Epithelial cell of proximal tubule (primary cell): ENCODE results near the gene AGPS. TPM values are rescaled to one million over a fixed set of nuclear protein-coding genes. Genes with fewer than 3 reads are reported as not detected.
A peak's percentile ranks its signal among the peaks of the same experiment; 100 is the strongest.
"Not testable (repeated sequence)": the region's sequence is repeated elsewhere in the genome, so short reads cannot be mapped to it uniquely, and the experiment has no call there.

Experiments
- DNase-seq: peaks from one replicate; pipeline ENCODE4 v3.0.0-alpha.2; 2011; ENCODE audit warnings: low read depth
- H3K4me3 ChIP-seq: 2 replicates; pipeline ENCODE4 v1.5.1; 2011; ENCODE audit warnings: low read depth, mild to moderate bottlenecking, low read length
- total RNA-seq: library from RNA; depleted of rRNA; stranded (reverse); fragments of >200 nt; gene quantifications from 2 replicates; pipeline ENCODE4 v1.2.3, GENCODE V29; 2015
- TF ChIP-seq, protein P1 (sequence below): conservative IDR thresholded peaks from 2 replicates; pipeline ENCODE4 v1.5.1; 2012; ENCODE audit warnings: low read depth, mild to moderate bottlenecking, low read length

AGPS gene
- total RNA-seq, 1 donor from 2014 or later, result 36.8 TPM

DNA sequence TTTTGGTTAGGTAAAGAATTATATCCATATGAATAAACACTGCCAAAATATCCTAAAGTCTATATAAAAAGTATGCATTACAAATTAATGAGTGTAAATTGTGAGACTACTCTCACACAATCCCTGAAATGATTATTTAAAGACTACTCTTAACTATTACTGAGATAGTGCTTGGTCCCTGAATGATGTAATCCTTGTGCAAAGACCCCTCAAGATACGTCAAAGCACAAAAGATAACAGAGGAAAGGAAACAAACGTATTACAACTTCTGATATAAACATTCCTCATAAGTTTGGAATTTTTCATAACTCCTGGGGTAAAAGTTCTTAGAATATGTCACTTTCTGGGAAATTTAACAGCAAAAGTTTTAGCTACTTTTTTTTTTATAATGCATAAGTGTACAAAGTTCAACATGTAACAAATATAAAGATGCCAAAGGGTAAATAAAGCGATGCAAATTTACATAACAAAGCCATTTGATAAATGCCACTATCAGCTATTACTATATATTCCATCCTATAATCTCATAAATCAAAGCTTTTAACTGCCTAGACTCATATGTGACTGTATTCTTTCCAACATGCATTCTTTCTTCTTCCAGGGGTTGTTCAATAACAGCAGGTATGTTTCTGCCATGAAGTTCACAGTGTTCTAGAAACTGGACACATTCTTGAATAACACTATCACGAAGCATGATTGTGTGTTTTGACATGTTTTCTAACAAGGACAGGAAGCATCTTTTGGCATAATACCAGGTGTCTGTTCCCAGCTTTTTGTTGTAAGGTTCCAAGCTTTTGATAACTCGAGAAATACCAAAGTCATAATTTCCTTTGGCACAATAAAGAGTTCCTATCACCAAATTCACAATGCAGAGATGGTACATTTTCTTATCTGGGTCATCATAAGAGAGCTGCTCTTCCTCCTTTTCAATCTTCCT lies 158.0 kb downstream of the AGPS start:
- TF ChIP-seq, protein P1, sequence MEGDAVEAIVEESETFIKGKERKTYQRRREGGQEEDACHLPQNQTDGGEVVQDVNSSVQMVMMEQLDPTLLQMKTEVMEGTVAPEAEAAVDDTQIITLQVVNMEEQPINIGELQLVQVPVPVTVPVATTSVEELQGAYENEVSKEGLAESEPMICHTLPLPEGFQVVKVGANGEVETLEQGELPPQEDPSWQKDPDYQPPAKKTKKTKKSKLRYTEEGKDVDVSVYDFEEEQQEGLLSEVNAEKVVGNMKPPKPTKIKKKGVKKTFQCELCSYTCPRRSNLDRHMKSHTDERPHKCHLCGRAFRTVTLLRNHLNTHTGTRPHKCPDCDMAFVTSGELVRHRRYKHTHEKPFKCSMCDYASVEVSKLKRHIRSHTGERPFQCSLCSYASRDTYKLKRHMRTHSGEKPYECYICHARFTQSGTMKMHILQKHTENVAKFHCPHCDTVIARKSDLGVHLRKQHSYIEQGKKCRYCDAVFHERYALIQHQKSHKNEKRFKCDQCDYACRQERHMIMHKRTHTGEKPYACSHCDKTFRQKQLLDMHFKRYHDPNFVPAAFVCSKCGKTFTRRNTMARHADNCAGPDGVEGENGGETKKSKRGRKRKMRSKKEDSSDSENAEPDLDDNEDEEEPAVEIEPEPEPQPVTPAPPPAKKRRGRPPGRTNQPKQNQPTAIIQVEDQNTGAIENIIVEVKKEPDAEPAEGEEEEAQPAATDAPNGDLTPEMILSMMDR, result no peak
- no peak for DNase-seq
- no peak overlapping the region for H3K4me3 ChIP-seq

DNA sequence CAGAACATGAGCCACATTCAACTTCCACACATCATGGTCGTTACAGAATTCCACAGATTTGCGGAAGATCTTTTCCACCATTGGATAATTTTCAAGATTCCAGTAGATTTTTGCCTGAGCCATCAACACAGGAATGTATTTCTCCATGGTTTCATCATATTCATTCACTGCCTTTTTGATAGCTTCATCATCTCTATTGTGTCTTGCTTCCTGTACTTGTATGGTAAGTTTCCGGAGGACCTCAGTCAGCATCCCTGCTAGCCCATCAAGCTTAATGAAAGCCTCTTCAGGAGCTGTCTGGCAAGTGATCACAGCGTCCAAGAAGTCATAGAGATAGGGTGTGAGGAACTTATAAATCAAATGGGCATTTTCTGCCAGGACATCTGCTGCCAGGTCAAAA lies 158.8 kb downstream of the AGPS start:
- not testable (repeated sequence) for H3K4me3 ChIP-seq, DNase-seq

DNA sequence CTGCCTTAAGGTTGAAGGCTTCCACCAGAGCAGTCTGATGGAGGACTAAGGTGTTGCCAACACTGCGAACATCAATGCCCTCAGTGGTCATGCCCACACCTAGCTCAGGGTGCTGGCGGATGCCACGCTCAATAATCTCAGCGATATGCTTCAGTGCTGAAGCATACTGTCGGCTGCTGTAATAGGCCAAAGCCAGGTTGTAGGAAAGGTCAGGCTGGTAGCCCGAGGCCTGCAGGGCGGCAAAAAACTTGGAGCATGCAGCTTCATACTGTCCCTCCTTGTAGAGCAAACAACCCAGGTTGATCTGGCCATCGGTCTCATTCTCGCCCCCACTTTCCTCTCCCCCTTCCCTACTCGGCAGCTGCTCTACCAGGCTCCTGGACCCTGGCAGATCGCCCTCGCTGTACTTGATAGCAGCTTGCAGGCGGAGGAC lies 159.4 kb downstream of the AGPS start:
- DNase-seq, result no peak
- TF ChIP-seq, protein P1, result no peak
- peak overlapping the region; percentile 90 for H3K4me3 ChIP-seq

DNA sequence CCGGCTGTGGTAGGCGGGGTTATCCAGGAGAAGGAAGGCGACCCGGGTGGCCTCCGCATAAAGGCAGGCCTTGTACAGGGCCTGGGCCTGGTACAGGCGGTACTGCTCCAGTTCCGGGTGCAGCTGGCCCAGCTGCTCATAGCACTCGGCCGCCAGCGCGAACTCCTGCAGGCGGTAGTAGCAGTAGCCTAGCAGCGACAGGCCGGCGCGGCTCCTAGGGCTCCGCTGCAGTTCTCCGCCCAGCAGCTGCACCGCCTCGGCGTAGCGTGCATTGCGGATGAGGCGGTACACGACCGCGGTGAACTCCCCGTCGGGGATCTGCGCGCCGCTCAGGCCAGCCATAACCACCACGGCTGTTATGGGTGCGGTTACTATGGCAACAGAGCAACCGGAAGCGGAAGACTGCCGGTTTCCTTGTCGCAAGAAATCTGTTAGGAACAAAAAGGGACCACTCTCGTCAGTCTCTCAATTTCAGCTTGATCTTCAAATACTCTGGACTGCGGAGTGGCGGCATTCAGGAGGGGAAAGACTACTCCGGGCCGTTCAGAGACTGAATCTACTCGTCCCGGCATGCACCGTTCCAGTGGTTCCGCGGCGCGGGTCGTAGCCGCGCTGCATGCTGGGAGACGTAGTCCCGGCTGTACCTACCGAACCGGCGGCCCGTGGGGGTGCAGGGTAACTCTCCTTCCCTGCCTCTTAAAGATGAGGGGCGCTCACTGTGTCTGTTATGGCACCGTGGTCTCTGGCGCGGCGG lies 160.0 kb downstream of the AGPS start:
- peak; percentile 59 for DNase-seq
- TF ChIP-seq, protein P1, result no peak
- peak overlapping the region; percentile 90 for H3K4me3 ChIP-seq

DNA sequence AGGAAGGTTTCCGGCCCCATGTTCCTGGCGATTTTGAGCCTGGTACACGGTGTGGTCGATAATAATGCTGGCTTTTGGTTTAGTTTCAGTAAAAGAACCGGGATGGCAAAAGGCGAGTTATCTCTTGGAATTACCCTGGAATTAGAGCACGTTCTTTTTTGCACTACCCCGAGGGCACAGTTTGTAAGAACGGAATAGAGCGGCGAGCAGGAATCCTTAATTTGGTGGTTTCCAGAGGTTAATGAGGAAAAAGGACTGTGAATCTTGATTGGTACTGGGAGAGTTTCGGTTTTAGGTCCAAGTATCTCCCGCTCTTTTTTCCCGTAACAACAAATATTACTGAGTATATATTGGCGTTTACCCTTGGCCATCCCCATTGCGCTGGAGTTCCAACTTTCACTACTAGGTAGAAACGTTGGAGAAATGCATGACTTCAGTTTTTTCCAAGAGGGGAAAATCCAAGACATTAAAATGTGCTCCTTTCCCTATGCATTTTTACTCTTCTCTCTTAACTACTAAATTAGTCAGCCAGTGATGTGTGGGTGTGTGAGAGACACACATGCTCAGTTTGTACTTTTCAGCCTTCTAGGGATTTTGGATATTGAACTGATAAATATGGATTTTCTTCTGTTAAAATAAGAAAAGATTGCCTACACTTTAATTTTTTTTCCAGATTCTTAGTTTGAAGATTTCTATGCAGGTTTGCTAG lies 160.8 kb downstream of the AGPS start:
- H3K4me3 ChIP-seq, result peak overlapping the region; percentile 90
- TF ChIP-seq, protein P1, result no peak
- DNase-seq, result no peak

DNA sequence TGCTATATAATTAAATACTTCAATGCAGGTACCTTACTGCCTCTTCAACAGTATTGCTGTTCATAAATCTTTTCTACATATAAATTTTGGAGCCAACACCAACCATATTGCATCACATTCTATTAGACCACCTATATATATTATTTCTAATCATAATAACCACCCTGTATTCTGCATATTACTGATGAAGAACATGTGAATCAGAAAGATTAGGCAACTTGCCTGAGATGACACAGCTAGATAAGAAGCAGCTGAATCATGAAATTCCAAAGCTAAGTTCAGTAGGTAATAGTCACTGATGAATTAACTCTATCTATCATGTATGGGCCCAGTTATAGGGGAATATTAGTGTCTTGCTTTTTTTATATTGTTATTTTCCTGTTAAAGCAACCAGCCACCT lies 161.8 kb downstream of the AGPS start:
- TF ChIP-seq, protein P1, result no peak
- no peak for DNase-seq
- H3K4me3 ChIP-seq, result no peak overlapping the region

DNA sequence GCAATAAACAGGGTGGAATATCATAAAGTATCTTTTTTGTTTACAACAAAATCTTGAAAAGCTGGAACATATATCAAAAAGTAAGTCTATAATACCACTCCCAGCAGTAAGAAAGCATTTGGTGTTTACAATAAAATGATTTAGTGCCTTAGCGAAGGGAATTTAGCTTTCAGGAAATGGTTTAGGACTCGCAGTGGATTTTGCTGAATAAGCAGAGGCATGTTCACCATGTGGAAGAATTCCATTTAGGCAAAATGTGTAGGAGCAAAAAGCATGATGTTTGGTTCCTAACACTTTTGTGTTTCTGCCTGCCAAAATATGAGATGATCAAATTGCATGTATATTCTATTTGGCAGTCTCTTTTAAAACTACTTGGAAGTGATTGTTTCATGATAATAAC lies 163.6 kb downstream of the AGPS start:
- TF ChIP-seq, protein P1, result no peak
- H3K4me3 ChIP-seq, result no peak overlapping the region
- no peak for DNase-seq
